GM10847 (cell line): ENCODE measurements around the gene RNF44.

Source experiments
- POLR2A ChIP-seq: IDR thresholded peaks from 2 replicates; pipeline ENCODE4 v1.6.1; 2011; ENCODE audit not compliant: insufficient read length; ENCODE audit errors: extremely low read depth

Gene RNF44

DNA sequence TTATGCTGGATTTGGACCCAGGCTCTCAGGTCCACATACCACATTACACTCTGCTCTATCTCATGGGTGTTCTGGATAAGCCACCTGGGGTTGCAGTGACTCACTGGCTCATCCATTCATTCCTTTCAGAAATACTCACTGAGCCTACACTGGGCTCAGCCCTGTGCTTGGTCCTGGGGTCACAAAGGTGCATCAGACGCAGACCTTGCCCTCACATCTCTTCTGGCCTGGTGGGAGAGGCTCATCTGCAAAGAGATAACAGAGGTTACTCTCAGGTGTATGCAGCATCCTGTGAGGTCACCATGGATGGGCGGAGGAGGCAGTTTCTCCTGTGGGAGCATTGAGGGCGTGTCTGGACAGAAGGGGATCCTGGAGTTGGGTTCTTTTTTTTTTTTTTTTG lies 24.1 kb upstream of the RNF44 start:
- TF ChIP-seq POLR2A = no peak

- TF ChIP-seq POLR2A = no peak
Observed at GRCh38 chr5:176560364-176560763, 23.2 kb upstream of the RNF44 start.

DNA sequence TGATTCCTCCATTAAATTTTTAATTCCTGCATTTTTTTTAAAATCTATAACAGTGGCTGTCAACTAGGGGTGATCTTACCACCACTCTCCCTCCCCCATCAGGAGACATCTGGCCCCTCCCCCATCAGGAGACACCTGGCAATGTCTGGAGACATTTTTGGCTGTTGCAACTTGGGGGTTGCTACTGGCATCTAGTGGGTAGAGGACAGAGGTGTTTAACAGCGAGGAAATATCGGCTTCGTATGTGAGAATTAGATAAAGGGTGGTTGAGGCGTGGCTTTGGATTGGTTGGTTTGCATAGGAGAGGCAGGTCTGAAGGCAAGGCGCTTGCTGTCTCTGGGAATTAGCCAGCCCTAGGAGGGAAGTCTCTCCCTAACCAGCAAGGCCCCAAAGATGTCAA lies 22.5 kb upstream of the RNF44 start:
- TF ChIP-seq POLR2A = no peak

DNA sequence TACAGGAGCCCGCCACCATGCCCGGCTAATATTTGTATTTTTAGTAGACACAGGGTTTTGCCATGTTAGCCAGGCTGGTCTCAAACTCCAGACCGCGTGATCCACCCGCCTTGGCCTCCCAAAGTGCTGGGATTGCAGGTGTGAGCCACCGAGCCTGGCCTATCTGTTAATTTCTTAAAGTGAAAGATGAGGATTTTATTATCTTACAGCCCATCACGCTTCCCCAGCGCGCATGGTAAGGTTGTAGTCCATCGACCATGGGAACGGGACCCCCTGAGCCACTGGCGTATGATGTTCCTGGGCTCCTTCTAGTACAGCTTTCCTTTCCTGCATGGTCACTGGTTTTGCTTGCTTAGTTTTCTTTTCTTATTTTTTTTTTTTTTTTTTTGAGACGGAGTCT lies 20.6 kb upstream of the RNF44 start:
- TF ChIP-seq POLR2A = no peak

DNA sequence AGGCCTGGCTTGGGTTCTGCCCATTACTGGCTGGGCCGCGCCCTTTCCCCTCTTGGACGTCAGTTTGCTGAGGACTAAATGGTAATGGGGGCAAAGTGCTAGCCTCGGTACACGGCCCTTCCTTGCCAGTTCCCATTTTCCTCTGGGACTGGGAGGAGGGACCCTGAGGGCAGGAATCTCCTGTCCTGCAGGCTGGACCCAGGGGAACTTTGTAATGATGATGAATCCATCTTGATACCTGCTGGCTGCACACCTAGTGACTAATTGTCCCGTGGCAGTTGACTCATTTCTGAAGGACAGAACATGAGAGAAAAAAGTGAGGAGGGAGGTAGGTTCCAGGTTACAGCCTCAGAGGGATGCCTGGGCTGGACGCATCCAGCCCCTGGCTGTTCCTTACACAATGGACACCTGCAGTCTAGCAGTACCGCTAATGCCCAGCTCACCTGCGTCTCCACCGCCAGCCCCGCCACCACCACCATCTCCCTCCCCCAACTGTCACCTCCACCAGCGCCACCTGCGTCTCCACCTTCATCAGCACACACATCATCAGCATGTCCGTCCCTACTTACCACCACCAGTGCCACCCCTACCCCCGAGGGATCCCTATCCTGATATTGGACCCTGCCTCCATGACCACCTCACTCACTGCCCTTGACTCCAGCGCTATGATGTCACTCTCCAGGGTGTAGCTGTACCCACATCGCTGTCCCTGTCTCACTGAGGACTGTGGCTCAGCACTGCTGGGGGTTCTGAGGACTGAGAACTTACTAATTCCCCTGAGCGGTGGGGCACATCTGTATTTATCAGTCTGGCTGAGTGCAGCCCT lies 16.3 kb upstream of the RNF44 start:
- TF ChIP-seq POLR2A = no peak

GRCh38 chr5:176552332-176552869 lies 15.2 kb upstream of the RNF44 start:
- no peak for TF ChIP-seq POLR2A

DNA sequence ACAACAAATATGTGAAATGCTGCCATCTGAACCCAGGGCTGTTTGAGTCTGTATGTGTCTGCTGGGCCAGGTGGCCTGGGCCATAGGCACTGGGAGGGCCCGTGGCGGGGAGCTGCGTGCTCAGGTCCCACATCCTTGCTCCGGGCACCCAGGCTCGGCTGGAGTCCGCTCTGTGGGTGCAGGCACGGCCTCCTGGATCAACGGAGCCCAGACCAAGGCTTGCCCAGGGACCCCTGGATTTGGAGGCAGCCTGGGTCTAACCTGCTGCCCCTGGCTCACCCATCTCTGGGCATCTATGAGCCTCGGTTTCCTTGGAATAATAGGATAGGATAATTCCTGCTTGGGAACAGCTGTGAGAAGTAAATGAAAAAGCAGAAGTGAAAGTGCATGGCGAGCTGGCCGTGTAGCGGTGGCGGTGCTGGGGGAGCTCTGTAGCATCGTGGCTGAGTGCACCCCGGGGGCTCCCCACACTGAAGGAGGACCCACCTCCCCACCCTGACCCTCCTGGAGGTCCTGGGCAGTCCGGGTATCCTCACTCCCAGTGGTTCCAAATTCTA lies 13.2 kb upstream of the RNF44 start:
- TF ChIP-seq POLR2A = no peak

DNA sequence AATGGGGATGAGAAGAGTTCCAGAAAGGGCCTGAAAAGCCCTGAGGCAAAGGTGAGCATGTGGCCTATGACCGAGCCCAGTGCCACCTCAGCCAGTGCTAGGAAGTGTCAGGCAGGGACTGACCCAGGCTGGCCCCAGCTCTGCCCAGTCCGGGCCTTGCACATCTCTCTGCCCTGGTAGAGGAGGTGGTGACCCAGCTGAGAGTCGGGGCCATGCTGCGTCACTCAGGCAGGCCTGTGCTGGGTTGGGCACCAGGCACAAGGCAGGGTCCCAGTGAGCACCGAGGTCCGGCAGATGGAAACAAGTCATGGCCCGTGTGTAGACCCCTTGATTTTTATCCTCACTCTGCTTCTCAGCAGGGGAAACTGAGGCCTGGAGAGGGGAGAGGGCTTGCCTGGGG lies 12.7 kb upstream of the RNF44 start:
- TF ChIP-seq POLR2A = no peak

- no peak for TF ChIP-seq POLR2A
Observed at GRCh38 chr5:176548967-176549444, 11.8 kb upstream of the RNF44 start, which contains the start of gene CDHR2. CDHR2 (plus strand) TSS chr5:176549342; CDS start chr5:176565353, 16,011 bp downstream.

DNA sequence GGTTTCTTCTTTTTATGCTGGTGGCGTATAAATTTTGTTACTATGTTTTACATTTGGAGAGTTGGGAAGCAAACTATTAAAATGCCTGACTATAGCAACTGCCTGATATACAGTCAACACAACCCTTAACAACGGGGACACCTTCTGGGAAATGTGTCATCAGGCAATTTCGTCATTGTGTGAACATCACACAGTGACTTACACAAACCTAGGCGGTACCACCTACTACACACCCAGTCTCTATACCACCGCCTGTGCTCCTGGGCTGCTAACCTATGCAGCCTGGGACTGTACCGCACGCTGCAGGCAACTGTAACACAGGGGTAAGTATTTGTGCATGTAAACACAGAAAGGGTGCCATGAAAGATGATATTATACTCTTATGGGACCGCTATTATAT lies 10.6 kb upstream of the RNF44 start:
- no peak for TF ChIP-seq POLR2A

DNA sequence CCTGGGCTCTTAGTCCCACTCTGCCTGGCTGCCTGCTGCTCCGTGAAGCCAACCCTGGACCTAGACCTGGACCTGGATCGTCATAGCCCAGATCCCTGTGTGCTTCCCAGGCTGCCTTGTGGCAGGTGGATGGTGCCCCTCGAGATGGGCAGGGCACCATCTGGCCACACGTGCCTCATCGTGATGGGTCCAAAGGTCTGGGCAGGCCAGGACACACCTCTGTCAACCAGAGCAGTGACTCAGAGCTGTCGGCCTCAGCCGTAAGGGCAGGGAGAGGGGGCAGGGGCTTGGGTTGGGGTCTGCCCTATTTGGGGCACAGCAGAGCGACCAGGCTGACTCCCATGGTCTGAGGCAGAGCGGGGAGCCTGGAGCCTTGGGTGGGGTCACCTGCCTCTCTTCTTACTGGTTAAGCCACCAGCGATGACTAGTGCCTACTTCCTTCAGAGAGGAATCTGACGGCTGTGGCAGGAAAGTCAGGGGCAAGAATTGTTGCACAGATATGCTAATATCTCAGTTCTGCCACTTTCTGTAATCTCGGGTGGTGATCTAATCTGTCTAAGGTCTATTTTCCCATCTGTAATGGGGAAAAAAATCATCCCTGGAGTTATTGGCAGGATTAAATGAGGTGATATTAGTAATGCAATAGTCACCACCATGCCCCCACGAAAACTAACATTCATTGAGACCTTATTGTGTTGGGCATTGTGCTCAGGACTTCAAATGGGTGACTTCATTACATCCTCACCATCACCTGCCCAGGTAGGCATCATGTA lies 8.7 kb upstream of the RNF44 start:
- TF ChIP-seq POLR2A = no peak

DNA sequence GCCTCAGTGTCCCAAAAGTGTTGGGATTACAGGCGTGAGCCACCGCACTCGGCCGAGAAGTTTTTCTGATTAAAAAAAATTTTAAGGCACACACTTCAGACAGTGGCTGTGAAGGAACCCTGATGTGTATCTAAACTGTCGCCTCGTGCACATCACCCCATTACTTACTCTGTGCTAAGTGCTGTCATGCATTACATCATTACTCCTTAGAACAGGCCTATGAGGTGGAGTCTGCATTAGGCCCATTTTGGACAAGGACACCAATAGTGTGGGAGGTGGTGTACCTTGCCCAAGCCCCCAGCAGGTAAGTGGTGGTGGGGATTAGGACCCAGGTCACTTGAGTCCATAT lies 8.2 kb upstream of the RNF44 start:
- no peak for TF ChIP-seq POLR2A

DNA sequence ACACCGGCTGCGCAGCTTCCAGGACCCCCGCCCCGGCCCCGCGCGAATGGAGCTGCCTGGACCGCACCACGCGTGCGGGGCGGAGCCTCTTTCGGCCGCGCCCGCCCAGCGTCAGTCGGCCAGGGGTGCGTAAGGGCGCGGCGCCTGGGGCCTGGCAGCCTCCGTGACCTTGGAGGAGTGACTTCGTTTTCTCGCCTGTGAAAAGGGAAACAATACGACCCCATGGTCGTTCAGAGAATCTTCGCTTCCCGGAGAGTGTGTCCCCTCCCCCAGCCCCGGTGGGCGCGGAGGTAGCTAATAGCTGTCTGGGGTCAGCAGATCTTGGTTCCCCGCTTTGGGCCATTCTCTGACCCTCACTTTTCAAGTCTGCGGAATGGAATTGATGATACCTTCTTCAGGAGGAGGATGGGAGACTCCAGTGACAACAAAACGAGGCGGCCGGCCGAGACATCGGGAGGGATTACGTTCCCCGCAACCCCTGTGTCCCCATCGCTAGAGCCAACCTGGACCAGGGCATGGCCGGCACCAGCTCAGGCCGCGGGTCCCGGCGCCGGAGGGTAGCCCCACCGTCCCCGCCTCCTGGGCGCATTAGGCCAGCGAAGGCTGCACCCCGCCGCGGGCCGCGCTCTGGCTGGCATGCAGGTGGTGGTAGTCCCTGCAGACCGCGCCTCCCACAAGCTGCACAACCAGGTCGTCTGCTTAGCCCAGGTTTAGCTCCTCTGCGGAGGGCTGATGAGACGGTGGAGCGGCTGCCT lies 6.4 kb upstream of the RNF44 start:
- peak; percentile 47 for TF ChIP-seq POLR2A

GRCh38 chr5:176542596-176543427 lies 5.6 kb upstream of the RNF44 start:
- TF ChIP-seq POLR2A = no peak

DNA sequence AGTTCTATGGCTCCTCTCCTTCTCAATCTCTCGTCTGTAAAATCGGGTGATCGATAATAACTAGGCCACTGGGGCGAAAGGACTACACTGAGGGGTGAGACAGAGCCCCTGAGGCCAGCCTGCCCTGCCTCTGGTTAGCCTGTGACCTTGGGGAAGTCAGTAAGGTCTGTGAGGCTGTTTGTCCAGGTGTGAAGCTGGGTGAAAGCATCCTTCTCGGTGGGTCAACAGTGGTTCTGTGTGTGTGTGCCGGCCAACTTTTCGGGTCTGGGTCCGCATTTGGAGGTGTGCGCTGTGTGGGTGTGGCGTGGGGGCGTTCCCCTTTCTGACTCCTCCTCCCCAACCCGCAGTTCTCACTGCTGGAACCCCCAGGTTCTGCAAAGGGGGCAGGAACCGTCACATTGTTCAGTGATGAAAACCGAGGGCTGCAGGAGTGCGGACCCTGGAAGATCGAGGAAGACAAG lies 5.0 kb upstream of the RNF44 start:
- no peak for TF ChIP-seq POLR2A
